Fibroblast of lung (primary cell): ENCODE results near the gene SPATS2L. TPM values are rescaled to one million over a fixed set of nuclear protein-coding genes. Genes with fewer than 3 reads are reported as not detected.

ENCODE experiments used
- DNase-seq, 2 donors: peaks; one replicate each; pipeline versions ENCODE4 v3.0.0 to v3.0.0-alpha.2; 2010; ENCODE audit warnings: low read depth in 2 of 2
- H2AFZ ChIP-seq: 2 replicates; pipeline ENCODE4 v1.5.1; 2012; ENCODE audit warnings: low read length, control low read depth, inconsistent platforms
- H3K27ac ChIP-seq: 2 replicates; pipeline ENCODE4 v1.5.1; 2011; ENCODE audit warnings: low read length, control low read depth; ENCODE audit not compliant: insufficient read depth
- H3K27me3 ChIP-seq: 2 replicates; pipeline ENCODE4 v1.5.1; 2011; ENCODE audit warnings: mild to moderate bottlenecking, low read length; ENCODE audit not compliant: control insufficient read depth, insufficient read depth
- H3K36me3 ChIP-seq: 2 replicates; pipeline ENCODE4 v1.5.1; 2011; ENCODE audit warnings: low read length; ENCODE audit not compliant: control insufficient read depth, insufficient read depth
- H3K4me1 ChIP-seq: 2 replicates; pipeline ENCODE4 v1.5.1; 2011; ENCODE audit warnings: low read length; ENCODE audit not compliant: control insufficient read depth, insufficient read depth; ENCODE audit errors: extremely low read depth
- H3K4me2 ChIP-seq: 2 replicates; pipeline ENCODE4 v1.5.1; 2011; ENCODE audit warnings: low read length, control low read depth; ENCODE audit not compliant: insufficient read depth; ENCODE audit errors: extremely low read depth
- H3K4me3 ChIP-seq, 4 experiments: fragments of 200-600 bp in 1 of 4; sonication (generic) in 1 of 4; replicated peaks in 1 of 4; 2 replicates each; pipeline ENCODE4 v1.5.1; 2011 to 2016; ENCODE audit warnings: low read length in 4 of 4, low read depth in 3 of 4, mild to moderate bottlenecking in 3 of 4, control low read depth in 2 of 4, inconsistent platforms in 1 of 4, mixed read lengths in 1 of 4; ENCODE audit not compliant: insufficient read depth in 1 of 4; ENCODE audit errors: control extremely low read depth in 1 of 4
- H3K79me2 ChIP-seq: 2 replicates; pipeline ENCODE4 v1.5.1; 2012; ENCODE audit warnings: mild to moderate bottlenecking, low read length, inconsistent platforms; ENCODE audit not compliant: control insufficient read depth, insufficient read depth
- H3K9ac ChIP-seq: 2 replicates; pipeline ENCODE4 v1.5.1; 2011; ENCODE audit warnings: mild to moderate bottlenecking, low read length, control low read depth; ENCODE audit not compliant: insufficient read depth
- H3K9me3 ChIP-seq: 2 replicates; pipeline ENCODE4 v1.5.1; 2012; ENCODE audit warnings: low read depth, low read length; ENCODE audit not compliant: control insufficient read depth, insufficient read depth
- H4K20me1 ChIP-seq: 2 replicates; pipeline ENCODE4 v1.5.1; 2011; ENCODE audit warnings: low read length; ENCODE audit not compliant: control insufficient read depth, insufficient read depth; ENCODE audit errors: extremely low read depth
- CTCF ChIP-seq, 2 donors: IDR thresholded peaks in 1 of 2; conservative IDR thresholded peaks in 1 of 2; 1 replicate in 1 of 2; 2 replicates in 1 of 2; pipeline ENCODE4 v1.5.1; 2011 to 2012; ENCODE audit warnings: low read length in 2 of 2, control low read depth in 1 of 2, inconsistent platforms in 1 of 2, low read depth in 1 of 2, mild to moderate bottlenecking in 1 of 2
- EZH2 ChIP-seq: IDR thresholded peaks from 2 replicates; pipeline ENCODE4 v1.5.1; 2012; ENCODE audit warnings: low read length, control low read depth, mild to moderate bottlenecking; ENCODE audit errors: missing control alignments
- polyA plus RNA-seq, 2 donors: library from polyadenylated mRNA; depleted of rRNA in 1 of 2; stranded (reverse) in 1 of 2; unstranded in 1 of 2; fragments of >200 nt; gene quantifications; 2 replicates each; pipeline ENCODE4 v1.2.1, GENCODE V29; 2011 to 2012; ENCODE audit warnings: missing spikeins in 1 of 2
- total RNA-seq: library from RNA; depleted of rRNA; stranded (reverse); fragments of >200 nt; gene quantifications from 2 replicates; pipeline ENCODE4 v1.2.1, GENCODE V29; 2014

SPATS2L gene
- total and polyA plus RNA-seq, 2 donors (not counting 1 experiment from before 2014, with no cell fraction given): 73.8 to 291 TPM

GRCh38 chr2:200340508-200341224, 34.2 kb downstream of the SPATS2L start:
- Histone ChIP-seq H3K36me3 (no peaks in the 10 kb centered on the region), H3K79me2 (peaks cover 82% of the 10 kb centered on the region), H3K9me3 (no peaks in the 10 kb centered on the region), H4K20me1 (no peaks in the 10 kb centered on the region), H3K4me2 (no peak overlapping the region), H3K4me3 (no peak overlapping the region), H3K4me1 (peaks cover 16% of the 10 kb centered on the region), H3K27me3 (no peaks in the 10 kb centered on the region), H3K9ac (no peak overlapping the region), H2AFZ (no peak overlapping the region), H3K27ac (no peak overlapping the region)
- DNase-seq: peak in 1 of 2 donors; percentile 75
- TF ChIP-seq EZH2 (no peak), CTCF (conservative IDR thresholded peaks at IDR 0.05 in 1 of 2, IDR thresholded peaks at IDR 0.05 in 1 of 2; ENCODE audit: low read depth in 1 of 2, low read length in 2 of 2) (no peak)

- Histone ChIP-seq H3K36me3 (no peaks in the 10 kb centered on the region), H3K4me3 (no peak overlapping the region), H2AFZ (no peak overlapping the region), H3K4me2 (no peak overlapping the region), H3K27me3 (no peaks in the 10 kb centered on the region), H3K9ac (no peak overlapping the region), H3K27ac (no peak overlapping the region), H3K9me3 (no peaks in the 10 kb centered on the region), H3K4me1 (peaks cover 16% of the 10 kb centered on the region), H4K20me1 (no peaks in the 10 kb centered on the region), H3K79me2 (peaks cover 80% of the 10 kb centered on the region)
- no peak for TF ChIP-seq CTCF (conservative IDR thresholded peaks at IDR 0.05 in 1 of 2, IDR thresholded peaks at IDR 0.05 in 1 of 2; ENCODE audit: low read depth in 1 of 2, low read length in 2 of 2)
- TF ChIP-seq EZH2: no peak
- DNase-seq: no peak
Observed at GRCh38 chr2:200341376-200341775, 34.9 kb downstream of the SPATS2L start.

GRCh38 chr2:200342235-200342634, 35.7 kb downstream of the SPATS2L start:
- H3K36me3 ChIP-seq: no peaks in the 10 kb centered on the region
- no peaks in the 10 kb centered on the region for H4K20me1 ChIP-seq
- H3K9me3 ChIP-seq: no peaks in the 10 kb centered on the region
- DNase-seq: no peak
- peaks cover 78% of the 10 kb centered on the region for H3K79me2 ChIP-seq
- TF ChIP-seq CTCF (conservative IDR thresholded peaks at IDR 0.05 in 1 of 2, IDR thresholded peaks at IDR 0.05 in 1 of 2; ENCODE audit: low read depth in 1 of 2, low read length in 2 of 2) (no peak), EZH2 (no peak)
- H3K4me3 ChIP-seq: no peak overlapping the region
- peaks cover 12% of the 10 kb centered on the region for H3K4me1 ChIP-seq
- H2AFZ ChIP-seq: no peak overlapping the region
- no peak overlapping the region for H3K27ac ChIP-seq
- no peaks in the 10 kb centered on the region for H3K27me3 ChIP-seq
- no peak overlapping the region for H3K9ac ChIP-seq
- no peak overlapping the region for H3K4me2 ChIP-seq
